Measurements from ENCODE around the gene NISCH. TPM values are rescaled to one million over a fixed set of nuclear protein-coding genes. Genes with fewer than 3 reads are reported as not detected.
A peak's percentile ranks its signal among the peaks of the same experiment; 100 is the strongest.

The NISCH gene
- total RNA-seq, 2 experiments from 2014 or later: 73.8 to 75.0 TPM

DNA sequence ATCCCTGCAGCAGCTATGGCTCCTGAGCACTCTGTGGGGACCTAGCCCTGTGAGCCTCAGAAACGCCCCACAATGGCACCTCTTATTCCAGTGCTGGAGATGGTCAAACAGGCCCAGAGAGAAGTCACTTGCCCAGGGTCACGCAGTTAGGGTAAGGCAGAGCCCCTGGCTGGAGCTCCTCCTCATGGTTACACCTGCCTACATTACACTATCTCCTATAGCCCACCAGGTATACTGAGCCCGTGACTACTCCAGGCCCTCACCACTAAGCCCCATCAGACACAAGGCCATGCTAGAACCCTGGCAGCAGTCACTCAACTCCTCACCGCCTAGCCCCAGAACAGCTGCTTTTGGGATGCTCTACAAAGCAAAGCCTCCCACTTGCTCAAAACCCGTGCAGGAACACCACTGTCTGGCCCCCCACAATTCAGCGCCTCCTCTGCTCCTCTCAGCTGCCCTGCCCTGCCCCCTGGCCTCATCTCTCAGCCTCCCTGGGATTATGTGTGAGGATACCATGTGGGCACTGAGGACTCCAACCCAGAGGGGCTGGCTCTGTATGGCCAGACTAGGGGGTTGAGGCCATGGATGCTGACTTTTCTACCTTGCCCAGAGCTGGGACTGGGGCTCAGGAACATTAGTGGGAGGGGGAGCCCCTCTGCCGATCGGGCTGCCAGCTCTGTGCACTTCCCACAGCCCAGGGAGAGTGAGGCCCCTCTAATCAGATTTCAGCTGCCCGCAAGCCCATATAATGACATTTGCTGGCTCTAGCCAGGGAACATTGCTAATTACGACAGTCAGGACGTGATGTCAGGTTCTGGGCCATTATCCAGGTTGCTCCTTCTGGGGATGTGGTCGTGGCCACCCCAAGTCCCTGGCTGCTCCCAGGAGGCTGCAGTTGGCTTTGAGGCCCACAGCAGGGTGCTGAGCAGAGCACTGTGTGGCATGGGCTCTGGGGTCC is 74.3 kb downstream of the NISCH start:
- H3K27ac Mint-ChIP-seq: no peak overlapping the region
- POLR2A ChIA-PET: no interaction called here
- no peaks in the 10 kb centered on the region for H3K9me3 Mint-ChIP-seq
- CTCF ChIA-PET: no interaction called here
- no peaks in the 10 kb centered on the region for H3K27me3 Mint-ChIP-seq
- no peak for DNase-seq
- H3K4me3 Mint-ChIP-seq: no peak overlapping the region
- H3K36me3 Mint-ChIP-seq (ENCODE audit: low read depth): no peaks in the 10 kb centered on the region
- H3K4me1 Mint-ChIP-seq: peaks cover 12% of the 10 kb centered on the region

DNA sequence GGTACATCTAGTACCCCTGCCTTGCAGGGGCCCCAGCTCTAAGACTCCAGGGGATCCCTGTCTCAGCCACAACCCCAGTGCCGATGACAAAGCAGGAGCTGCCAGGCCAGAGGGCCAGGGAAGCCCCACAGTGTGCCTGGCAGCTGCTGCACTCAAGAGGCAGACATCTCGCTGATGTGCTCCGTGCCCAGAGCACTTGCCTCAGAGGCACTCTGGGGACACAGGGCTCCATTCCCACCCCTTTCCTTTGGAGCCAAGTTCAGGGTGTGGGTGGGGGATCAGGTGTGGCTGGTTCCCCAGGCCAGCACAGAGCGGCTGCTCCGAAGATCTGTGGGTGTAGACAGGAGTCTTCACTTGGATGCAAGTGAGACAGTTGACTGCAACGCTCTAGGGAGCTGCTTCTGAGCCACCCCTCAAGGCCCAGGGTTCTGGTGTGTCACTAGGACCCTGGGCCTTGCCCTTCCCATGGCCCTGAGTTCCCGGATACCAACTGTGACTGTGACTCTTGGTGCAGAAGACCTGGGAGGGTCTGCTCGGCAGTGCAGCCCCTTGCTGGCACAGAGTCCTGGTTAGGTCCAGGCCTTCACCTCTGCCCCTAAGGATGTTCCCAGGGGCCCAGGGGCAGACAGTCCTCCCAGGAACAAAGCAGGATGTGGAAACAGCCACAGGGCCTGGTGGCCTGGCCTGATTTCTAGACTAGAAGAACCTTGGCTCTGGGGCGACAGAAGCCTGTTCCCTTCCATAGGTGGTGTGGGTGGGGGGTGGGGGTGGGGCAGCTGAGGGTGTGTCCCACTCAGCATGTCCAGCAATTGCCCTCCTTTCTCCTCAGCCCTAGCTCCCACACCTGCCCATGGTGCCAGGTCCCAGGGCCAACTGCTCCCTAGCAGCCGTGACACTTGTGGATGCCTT is 75.8 kb downstream of the NISCH start:
- POLR2A ChIA-PET: no interaction called here
- Mint-ChIP-seq H3K27ac (no peak overlapping the region), H3K36me3 (ENCODE audit: low read depth) (no peaks in the 10 kb centered on the region), H3K4me3 (no peak overlapping the region), H3K4me1 (peaks cover 25% of the 10 kb centered on the region), H3K27me3 (no peaks in the 10 kb centered on the region), H3K9me3 (no peaks in the 10 kb centered on the region)
- DNase-seq: no peak
- CTCF ChIA-PET: no interaction called here

DNA sequence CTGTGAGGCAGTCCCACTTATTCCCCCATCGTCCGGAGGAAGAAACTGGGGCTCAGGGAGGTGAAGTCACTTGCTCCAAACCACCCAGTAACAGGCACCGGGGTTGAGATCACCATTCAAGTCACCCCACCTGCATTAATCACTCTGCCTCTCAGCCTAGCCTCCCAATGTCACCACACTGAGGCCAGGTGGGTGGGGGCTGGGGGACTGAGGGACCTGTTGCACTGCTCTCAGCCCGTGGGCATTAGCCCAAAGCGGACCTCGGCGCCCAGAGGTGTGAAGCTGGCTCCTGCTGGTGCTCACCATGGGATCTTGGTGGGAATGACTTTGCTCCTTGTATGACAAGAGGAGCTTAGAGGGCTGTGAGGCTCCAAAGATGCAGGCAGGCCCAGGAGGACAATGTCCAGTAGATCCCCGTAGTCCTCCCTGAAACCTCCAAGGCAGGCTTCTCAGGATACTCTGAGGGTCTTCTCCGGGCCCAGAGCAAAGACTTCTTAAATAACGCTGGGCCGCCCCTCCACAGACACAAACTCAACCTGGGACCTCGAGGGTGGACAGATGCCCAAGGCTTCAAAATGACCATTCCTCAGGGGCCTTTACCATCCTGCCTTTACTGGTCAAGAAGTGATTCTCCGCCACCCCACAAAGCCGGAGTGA is 76.6 kb downstream of the NISCH start:
- H3K27ac Mint-ChIP-seq: no peak overlapping the region
- H3K4me1 Mint-ChIP-seq: peaks cover 27% of the 10 kb centered on the region
- no peaks in the 10 kb centered on the region for H3K9me3 Mint-ChIP-seq
- DNase-seq: no peak
- peaks cover 3% of the 10 kb centered on the region for H3K36me3 Mint-ChIP-seq (ENCODE audit: low read depth)
- no peaks in the 10 kb centered on the region for H3K27me3 Mint-ChIP-seq
- ChIA-PET POLR2A (interaction anchor here (1.2 kb wide), 1 partner anchor 75 kb away, joined by 4 read pairs; no protein-coding TSS in a partner anchor), CTCF (no interaction called here)
- H3K4me3 Mint-ChIP-seq: peak overlapping the region; percentile 76

DNA sequence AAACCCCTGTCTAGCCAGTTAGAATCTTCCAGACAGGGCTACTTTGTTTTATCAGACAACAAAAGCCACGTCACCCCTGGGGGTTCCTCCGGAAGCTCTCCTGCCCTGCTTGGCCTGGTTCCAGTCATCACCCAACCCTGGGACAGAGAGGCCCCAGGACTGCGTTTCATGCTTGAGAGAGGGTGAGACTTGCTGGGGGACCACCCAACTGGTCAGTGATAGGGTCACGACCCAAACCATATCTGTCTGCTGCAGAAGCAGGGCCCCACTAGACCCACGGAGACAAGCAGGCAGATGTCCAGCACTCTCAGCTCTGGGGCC is 77.1 kb downstream of the NISCH start:
- CTCF ChIA-PET: no interaction called here
- DNase-seq: peak; percentile 53
- Mint-ChIP-seq H3K9me3 (no peaks in the 10 kb centered on the region), H3K36me3 (ENCODE audit: low read depth) (peaks cover 5% of the 10 kb centered on the region), H3K27me3 (no peaks in the 10 kb centered on the region), H3K4me3 (peak overlapping the region; percentile 76), H3K4me1 (peaks cover 30% of the 10 kb centered on the region), H3K27ac (peak overlapping the region; percentile 62)
- POLR2A ChIA-PET: interaction anchor here (1.2 kb wide), 1 partner anchor 75 kb away, joined by 4 read pairs; no protein-coding TSS in a partner anchor

DNA sequence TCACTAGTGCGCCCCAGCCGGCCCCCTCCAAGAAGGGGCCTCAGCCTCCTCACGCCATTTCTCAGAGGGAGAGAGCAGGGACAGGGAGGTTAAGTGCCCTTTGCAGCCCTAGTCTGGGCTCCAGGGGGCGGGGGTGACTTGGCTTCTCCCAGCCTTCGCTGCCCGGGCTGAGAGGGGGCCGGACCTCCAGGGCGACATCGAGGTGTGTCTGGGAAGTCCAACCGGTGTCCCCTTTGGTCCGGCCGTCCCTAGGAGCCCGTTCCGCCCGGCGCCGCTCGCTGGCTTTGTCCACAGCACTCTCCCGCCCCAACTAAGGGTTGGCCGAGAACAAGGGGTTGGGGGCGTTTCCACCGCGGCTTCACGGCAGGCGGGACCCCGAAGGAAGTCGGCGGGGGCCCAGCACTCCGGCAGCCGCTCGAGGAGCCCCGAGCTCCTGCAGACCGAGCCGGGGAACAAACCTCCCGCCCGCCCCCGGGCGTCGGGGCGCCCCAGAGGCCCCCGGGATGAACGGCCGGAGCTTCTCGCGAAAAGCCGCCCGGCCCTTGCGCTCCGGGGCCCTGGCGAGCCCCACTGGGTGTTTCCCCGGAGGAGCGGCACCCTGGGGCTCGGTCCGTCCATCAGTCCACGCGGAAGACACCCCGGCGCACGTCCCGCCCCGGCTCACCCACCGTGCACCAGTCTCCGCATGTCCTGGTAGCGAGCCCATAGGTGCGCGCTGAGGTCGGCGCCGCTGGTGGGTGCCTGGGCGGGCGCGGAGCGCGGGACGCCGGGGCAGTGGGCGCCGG is 77.6 kb downstream of the NISCH start:
- ChIA-PET POLR2A (interaction anchor here (1.2 kb wide), 1 partner anchor 76 kb away, joined by 4 read pairs; no protein-coding TSS in a partner anchor), CTCF (no interaction called here)
- H3K9me3 Mint-ChIP-seq: no peaks in the 10 kb centered on the region
- peak overlapping the region; percentile 62 for H3K27ac Mint-ChIP-seq
- DNase-seq: peak; percentile 42
- H3K4me1 Mint-ChIP-seq: peaks cover 35% of the 10 kb centered on the region
- peak overlapping the region; percentile 76 for H3K4me3 Mint-ChIP-seq
- H3K27me3 Mint-ChIP-seq: no peaks in the 10 kb centered on the region
- H3K36me3 Mint-ChIP-seq (ENCODE audit: low read depth): peaks cover 10% of the 10 kb centered on the region

DNA sequence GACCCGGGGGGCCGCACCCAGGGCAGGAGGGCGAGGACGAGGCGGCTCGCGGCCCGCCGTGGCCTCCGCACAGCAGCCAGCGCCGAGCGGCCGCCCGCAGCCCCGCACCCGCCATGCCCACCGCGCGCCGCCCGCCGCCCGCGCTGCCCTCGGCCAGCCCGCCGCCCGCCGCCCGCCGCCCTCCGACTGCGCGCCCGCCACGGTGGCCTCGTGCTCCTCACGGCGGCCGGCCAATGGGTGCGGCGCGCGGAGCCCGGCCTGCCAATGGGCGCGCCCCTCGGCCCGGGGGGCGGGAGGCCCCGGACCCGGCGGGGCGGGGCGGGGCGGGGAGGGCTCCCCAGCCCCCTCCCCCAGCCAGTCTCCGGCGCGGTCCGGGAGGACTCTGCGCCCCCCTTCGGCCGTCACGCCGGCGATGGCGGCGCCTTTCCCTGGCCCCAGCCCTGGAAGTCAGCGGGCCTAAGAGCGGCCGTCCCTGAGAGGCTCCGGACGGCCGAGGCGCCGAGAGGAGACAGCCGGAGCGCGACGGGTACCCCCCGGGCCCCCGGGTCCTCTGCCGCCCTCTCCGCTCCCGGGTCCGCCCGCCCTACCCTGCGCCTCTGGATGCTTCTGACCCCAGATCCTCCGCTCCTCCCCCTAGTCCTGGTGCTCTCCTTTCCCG is 78.3 kb downstream of the NISCH start, which contains the start of gene NT5DC2:
Gene NT5DC2 (minus strand): TSS at position 235 of the 658 bp plus-strand sequence. CDS start 120 bp downstream, at position 115.
- POLR2A ChIA-PET: no interaction called here

DNA sequence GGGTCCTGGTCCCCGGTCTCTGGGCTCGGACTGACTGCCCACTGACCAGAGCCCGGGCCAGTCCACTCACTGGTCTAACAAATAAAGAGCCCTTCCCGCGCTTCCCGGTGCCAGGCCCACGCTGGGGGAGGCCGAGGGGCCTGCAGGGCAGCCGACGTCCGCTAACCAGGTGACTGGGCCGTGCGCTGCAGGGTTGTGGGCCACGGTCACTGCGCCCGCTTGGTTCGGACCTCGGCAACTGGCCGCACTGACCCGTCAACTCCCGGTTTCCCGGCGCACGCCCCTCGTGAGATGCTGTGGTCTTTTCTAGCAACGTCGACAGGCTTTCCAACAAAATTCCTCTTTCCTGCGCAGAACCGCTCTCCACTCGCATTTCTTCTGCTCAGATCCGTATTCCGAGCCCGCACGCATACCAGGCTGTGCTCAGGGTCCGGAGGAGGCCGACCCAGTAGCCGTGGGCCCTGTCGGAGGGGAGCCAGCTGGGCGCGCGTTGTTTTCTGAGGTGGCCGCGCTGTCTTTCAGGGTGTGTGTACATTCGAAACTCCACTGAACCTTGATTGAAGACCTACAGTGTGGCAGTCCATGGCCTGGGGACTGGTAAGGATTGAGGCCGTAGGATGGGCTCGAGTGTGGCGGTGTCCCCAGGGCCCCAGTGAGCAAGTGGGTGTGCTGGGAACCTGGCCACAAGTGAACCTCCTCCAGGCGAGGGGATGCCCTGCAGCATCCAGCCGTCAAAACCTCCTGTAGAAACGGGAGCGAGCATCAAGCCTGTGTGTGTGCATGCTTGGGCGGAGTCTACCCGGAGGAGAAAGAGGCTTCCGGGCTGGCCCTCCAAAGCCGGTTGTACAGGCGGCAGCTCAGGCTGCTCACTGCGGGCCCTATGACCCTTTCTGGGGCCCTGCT is 79.1 kb downstream of the NISCH start:
- H3K4me3 Mint-ChIP-seq: peak overlapping the region; percentile 69
- peaks cover 48% of the 10 kb centered on the region for H3K4me1 Mint-ChIP-seq

More for the DNA sequence above, 78.3 kb downstream of the NISCH start, which contains the start of gene NT5DC2:
- Mint-ChIP-seq H3K4me1 (peaks cover 41% of the 10 kb centered on the region), H3K36me3 (ENCODE audit: low read depth) (peaks cover 15% of the 10 kb centered on the region), H3K27me3 (no peaks in the 10 kb centered on the region), H3K27ac (peak within 1 kb of the TSS; percentile 62), H3K9me3 (no peaks in the 10 kb centered on the region), H3K4me3 (peak within 1 kb of the TSS; percentile 76)
- DNase-seq: peak; percentile 76
- CTCF ChIA-PET: no interaction called here

DNA sequence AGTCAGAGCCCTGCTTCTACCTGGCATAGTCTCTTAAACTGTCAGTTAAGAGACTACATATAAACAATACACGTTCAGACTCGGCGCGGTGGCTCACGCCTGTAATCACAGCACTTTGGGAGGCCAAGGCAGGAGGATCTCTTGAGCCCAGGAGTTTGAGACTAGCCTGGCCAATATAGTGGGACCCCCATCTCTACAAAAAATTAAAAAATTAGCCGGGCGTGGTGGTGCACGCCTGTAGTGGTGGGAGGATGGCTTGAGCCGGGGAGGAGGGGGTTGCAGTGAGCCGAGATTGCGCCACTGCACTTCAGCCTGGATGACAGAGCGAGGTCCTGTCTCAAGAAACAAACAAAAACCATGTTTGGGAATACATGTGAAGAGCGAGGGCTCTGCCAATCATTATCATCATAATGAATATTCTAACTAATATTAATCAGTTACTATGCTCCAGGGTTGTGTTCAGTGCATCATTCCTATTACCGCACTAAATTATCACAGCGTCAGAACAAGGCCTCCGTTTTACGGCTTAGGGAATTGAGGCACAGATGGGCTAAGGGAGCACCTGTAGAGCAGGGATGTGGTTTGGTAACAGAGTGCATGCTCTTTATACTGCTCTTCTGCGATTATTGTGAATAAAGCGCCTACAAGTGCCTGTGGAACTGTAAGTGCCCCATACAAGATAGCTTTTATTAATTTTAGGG is 80.2 kb downstream of the NISCH start:
- H3K27me3 Mint-ChIP-seq: no peaks in the 10 kb centered on the region
- peak overlapping the region; percentile 48 for H3K27ac Mint-ChIP-seq
- peak overlapping the region; percentile 99 for H3K4me3 Mint-ChIP-seq
- ChIA-PET CTCF (interaction anchor here (0.8 to 2.1 kb wide), 6 partner anchors 9 to 151 kb away, joined by 3 to 6 read pairs (median 4); partner anchors contain the start of gene SEMA3G), POLR2A (interaction anchor here (0.7 to 1.2 kb wide), 10 partner anchors 9 to 721 kb away, joined by 3 to 4 read pairs (median 3); partner anchors contain the start of genes PBRM1 and TKT)
- H3K36me3 Mint-ChIP-seq (ENCODE audit: low read depth): peaks cover 24% of the 10 kb centered on the region
- peaks cover 57% of the 10 kb centered on the region for H3K4me1 Mint-ChIP-seq
- DNase-seq: peak; percentile 16
- no peaks in the 10 kb centered on the region for H3K9me3 Mint-ChIP-seq

More for the DNA sequence above, 79.1 kb downstream of the NISCH start:
- ChIA-PET POLR2A (no interaction called here), CTCF (no interaction called here)
- no peaks in the 10 kb centered on the region for H3K27me3 Mint-ChIP-seq
- peak; percentile 16 for DNase-seq
- no peaks in the 10 kb centered on the region for H3K9me3 Mint-ChIP-seq
- H3K36me3 Mint-ChIP-seq (ENCODE audit: low read depth): peaks cover 22% of the 10 kb centered on the region
- H3K27ac Mint-ChIP-seq: no peak overlapping the region

DNA sequence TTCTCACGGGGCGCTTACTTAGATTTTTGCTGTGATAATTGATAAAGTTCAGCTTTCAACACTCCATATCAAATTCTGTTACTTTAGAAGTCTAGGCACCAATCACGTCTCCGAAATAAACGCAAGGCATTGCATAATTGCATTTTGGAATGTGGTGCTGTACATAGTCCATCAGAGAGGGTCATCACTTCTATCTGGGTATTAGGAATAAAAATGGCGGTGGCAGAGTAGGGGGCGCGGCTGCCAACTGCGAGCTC is 80.6 kb downstream of the NISCH start:
- POLR2A ChIA-PET: interaction anchor here (0.7 to 1.2 kb wide), 10 partner anchors 9 to 720 kb away, joined by 3 to 4 read pairs (median 3); partner anchors contain the start of genes PBRM1 and TKT
- DNase-seq: no peak
- Mint-ChIP-seq H3K36me3 (ENCODE audit: low read depth) (peaks cover 25% of the 10 kb centered on the region), H3K4me3 (peak overlapping the region; percentile 99), H3K4me1 (peaks cover 61% of the 10 kb centered on the region), H3K9me3 (no peaks in the 10 kb centered on the region), H3K27ac (peak overlapping the region; percentile 48), H3K27me3 (no peaks in the 10 kb centered on the region)
- CTCF ChIA-PET: interaction anchor here (0.8 to 2.1 kb wide), 6 partner anchors 9 to 151 kb away, joined by 3 to 6 read pairs (median 4); partner anchors contain the start of gene SEMA3G

DNA sequence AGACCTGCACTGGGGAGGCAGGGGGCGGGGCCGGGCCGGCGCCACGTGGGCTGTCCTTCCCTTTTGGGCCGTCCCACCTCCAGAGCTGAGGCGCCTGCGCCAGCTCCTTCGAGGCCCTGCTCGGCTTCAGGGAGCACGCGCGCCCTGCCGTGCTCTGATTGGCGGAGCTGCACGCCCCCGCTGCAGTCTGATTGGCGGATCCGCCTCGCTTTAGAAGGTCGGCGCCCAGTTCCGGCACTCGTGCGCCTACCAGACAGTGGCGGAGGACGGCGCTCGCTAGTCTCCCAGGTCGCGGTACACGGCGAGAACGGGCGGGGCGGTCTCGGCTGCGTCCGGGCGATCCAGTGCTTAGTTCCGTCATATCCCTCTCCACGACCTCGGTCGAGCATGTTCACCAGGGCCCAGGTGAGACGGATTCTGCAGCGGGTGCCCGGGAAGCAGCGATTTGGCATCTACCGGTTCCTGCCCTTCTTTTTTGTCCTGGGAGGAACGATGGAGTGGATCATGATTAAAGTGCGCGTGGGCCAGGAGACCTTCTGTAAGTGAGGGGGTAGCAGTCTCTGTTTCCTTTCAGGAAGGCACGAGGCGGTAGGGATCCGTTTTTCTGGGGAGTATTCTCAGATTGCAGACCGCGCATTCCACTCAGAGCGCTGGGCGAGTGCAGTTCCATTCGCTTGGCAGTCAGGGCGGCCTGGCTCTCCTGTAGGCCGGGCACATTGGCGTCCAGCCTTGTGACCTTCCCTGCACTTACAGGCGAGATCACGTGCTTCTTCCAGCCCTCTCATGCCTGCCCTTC is 81.2 kb downstream of the NISCH start, which contains the start of gene UQCC5:
Gene UQCC5 (plus strand): TSS at position 237 of the 796 bp plus-strand sequence. CDS start 151 bp downstream, at position 388.
- Mint-ChIP-seq H3K9me3 (no peaks in the 10 kb centered on the region), H3K4me1 (peaks cover 61% of the 10 kb centered on the region), H3K36me3 (ENCODE audit: low read depth) (peaks cover 25% of the 10 kb centered on the region), H3K27me3 (no peaks in the 10 kb centered on the region), H3K27ac (peak within 1 kb of the TSS; percentile 94), H3K4me3 (peak within 1 kb of the TSS; percentile 99)
- CTCF ChIA-PET: interaction anchor here (0.8 to 2.1 kb wide), 6 partner anchors 10 to 150 kb away, joined by 3 to 6 read pairs (median 4); partner anchors contain the start of gene SEMA3G
- DNase-seq: peak; percentile 98
- POLR2A ChIA-PET: interaction anchor here (0.7 to 1.3 kb wide), 14 partner anchors 9 to 720 kb away, joined by 3 to 7 read pairs (median 3); partner anchors contain the start of genes PBRM1 and TKT

All from activated CD4-positive, alpha-beta memory T cell treated with anti-CD3 and anti-CD28 coated beads, Interleukin-2, amount 10 ng/mL, durations not matched to agents 7 days and 5 days (primary cell).